Measurements from ENCODE around the gene TEX26.

TEX26 gene

DNA sequence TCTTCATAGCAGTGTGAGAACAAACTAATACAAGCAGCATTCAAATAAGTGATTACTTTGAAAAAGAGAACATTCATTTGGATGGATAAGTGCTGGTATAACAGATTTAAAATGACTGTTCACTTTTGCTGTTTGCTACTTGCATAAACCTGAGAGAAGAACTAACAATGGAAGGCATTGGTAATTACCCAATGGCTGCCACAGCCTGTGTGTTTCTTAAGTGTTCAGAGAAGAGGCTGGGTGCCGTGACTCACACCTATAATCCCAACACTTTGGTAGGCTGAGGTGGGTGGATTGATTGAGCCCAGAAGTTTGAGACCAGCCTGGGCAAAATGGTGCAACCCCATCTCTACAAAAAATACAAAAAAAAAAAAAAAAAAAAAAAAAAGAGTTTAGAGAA lies 4.9 kb upstream of the TEX26 start:
- TF ChIP-seq, protein P1, sequence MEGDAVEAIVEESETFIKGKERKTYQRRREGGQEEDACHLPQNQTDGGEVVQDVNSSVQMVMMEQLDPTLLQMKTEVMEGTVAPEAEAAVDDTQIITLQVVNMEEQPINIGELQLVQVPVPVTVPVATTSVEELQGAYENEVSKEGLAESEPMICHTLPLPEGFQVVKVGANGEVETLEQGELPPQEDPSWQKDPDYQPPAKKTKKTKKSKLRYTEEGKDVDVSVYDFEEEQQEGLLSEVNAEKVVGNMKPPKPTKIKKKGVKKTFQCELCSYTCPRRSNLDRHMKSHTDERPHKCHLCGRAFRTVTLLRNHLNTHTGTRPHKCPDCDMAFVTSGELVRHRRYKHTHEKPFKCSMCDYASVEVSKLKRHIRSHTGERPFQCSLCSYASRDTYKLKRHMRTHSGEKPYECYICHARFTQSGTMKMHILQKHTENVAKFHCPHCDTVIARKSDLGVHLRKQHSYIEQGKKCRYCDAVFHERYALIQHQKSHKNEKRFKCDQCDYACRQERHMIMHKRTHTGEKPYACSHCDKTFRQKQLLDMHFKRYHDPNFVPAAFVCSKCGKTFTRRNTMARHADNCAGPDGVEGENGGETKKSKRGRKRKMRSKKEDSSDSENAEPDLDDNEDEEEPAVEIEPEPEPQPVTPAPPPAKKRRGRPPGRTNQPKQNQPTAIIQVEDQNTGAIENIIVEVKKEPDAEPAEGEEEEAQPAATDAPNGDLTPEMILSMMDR (IDR thresholded peaks at IDR 0.05; ENCODE audit: insufficient read depth, missing control alignments), result no peak
- DNase-seq (ENCODE audit: insufficient read length, low spot score) (no peak), FAIRE-seq (no peak)

DNA sequence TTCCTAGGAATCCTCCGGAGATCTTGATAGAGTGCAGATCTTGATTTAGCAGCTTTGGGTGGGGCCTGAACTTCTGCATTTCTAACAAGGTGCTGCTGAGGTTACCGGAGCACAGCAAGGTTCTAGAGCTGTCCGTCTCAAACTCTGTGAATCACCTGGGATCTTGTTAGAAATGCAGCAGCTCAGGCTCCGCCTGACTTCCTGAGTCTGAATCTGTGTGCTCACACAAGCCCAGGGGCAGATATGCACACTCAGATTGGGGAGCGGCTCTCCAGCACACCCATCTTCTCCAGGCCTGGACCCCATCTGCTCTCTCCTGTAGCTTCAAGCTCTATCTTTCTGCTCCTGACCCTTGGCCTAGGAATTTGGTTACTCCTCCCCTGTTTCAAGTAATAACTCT lies 3.5 kb upstream of the TEX26 start:
- TF ChIP-seq, protein P1 (IDR thresholded peaks at IDR 0.05; ENCODE audit: insufficient read depth, missing control alignments), result no peak
- FAIRE-seq (no peak), DNase-seq (ENCODE audit: insufficient read length, low spot score) (no peak)

DNA sequence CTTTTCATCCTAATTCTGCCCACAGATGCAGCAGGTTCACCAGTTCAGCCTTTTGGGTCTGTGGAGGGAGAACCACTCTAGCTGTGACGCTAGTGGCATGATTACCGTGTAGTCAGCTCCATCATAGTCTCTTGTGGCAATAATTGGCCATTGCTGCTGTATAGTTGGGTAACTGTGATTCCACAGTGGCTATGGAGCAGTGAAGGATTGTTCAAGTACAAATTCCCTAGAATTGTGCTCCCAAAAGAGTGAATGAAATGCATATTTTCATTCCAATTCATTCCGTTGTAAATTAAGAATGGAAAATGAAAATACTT lies 856 bp downstream of the TEX26 start:
- TF ChIP-seq, protein P1 (IDR thresholded peaks at IDR 0.05; ENCODE audit: insufficient read depth, missing control alignments), result no peak
- no peak for DNase-seq (ENCODE audit: insufficient read length, low spot score)
- no peak for FAIRE-seq

DNA sequence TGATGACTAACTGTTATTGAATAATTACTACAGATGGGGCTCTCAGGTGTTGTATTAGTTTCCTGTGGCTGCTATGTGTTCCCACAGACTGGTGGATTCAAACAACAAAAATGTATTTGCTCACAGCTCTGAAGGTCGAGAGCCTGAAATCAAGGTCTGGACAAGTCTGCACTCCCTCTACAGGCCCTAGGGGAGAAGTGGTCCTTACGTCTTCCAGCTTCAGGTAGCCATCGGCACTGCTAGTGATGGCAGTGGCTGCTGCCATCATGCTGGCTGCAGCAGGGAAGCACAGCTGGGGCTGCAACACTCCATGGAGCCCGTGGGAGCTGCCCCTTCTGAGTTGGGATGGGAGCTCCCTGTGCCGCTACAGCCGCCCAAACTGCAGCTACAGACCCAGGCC lies 1.9 kb downstream of the TEX26 start:
- no peak for FAIRE-seq
- no peak for DNase-seq (ENCODE audit: insufficient read length, low spot score)
- TF ChIP-seq, protein P1 (IDR thresholded peaks at IDR 0.05; ENCODE audit: insufficient read depth, missing control alignments), result no peak

DNA sequence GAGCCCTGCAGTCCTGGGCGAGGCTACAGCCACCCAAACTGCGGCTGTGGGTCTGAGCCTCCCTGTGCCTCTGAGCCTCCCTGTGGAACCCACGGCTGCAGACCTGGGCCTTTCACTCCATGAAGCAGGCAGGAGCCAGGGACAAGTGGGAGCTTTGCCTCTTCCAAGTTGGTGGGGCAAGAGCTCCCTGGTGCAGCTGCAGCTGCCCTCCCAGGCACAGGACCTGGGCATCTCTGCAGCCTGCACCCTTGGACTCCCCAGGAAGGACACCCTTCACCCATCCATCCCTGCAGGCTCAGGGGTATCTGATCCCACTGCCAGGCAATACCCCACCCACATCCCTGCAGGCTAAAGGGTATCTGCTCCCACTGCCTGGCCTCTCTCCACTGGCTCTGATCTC lies 2.3 kb downstream of the TEX26 start:
- DNase-seq (ENCODE audit: insufficient read length, low spot score) (no peak), FAIRE-seq (no peak)
- TF ChIP-seq, protein P1 (IDR thresholded peaks at IDR 0.05; ENCODE audit: insufficient read depth, missing control alignments), result no peak

DNA sequence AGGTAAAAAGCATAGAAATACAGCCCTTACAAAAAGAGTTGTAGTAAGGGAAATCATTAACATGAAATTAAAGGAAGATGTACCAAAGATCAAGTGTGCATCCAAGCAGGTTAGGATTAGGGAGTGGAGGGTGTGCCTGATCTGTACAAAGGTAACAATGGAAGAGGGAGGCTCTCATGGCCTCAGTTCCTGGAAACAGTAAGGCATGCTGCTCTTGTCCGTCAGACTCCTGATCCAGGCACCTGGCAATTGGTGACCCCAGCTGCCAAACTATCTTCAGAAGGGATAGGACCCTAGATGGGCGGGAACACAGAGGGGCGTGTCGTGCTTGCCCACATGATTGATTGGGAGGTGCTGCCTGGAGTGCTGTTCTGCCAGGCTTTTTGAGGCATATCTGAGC lies 4.5 kb downstream of the TEX26 start:
- FAIRE-seq (no peak), DNase-seq (ENCODE audit: insufficient read length, low spot score) (no peak)
- TF ChIP-seq, protein P1 (IDR thresholded peaks at IDR 0.05; ENCODE audit: insufficient read depth, missing control alignments), result no peak

DNA sequence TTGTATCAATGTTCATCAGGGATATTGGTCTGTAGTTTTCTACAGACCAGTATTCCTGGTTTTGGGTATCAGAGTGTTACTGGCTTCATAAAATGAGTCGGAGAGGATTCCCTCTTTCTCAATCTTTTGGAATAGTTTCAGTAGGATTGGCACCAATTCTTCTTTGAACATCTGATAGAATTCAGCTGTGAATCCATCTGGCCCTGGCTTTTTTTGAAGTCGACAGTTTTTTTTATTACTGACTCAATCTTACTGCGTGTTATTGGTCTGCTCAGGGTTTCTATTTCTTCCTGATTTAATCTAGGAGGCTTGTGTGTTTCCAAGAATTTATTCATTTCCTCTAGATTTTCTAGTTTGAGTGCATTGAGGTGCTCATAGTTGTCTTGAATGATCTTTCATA lies 11.4 kb downstream of the TEX26 start:
- FAIRE-seq (no peak), DNase-seq (ENCODE audit: insufficient read length, low spot score) (no peak)
- TF ChIP-seq, protein P1 (IDR thresholded peaks at IDR 0.05; ENCODE audit: insufficient read depth, missing control alignments), result no peak
